C4-2B (cell line): ENCODE data around the gene ARHGAP45.

Experiments used
- CTCF ChIP-seq: fragments of 450-650 bp; conservative IDR thresholded peaks from 2 replicates; pipeline ENCODE4 v1.5.1; 2017; ENCODE audit warnings: mild to moderate bottlenecking
- ZFX ChIP-seq: fragments of 450-650 bp; IDR thresholded peaks from 2 replicates; pipeline ENCODE4 v1.6.1; 2017

- no peak for TF ChIP-seq CTCF
- no peak for TF ChIP-seq ZFX
These were observed 12.7 kb downstream of the ARHGAP45 start for GRCh38 chr19:1079566-1080111.
